HepG2 (cell line): Measurements from ENCODE around the gene GPR176. TPM values are rescaled to one million over a fixed set of nuclear protein-coding genes. Genes with fewer than 3 reads are reported as not detected.

ENCODE experiments used
- GPN1 ChIP-seq: sonication (generic); formaldehyde crosslinking; IDR thresholded peaks from 2 replicates; pipeline ENCODE4 v1.5.1; 2020; ENCODE audit warnings: missing genetic modification reagents, borderline replicate concordance
- HNRNPL ChIP-seq: fragments of 200-400 bp; formaldehyde crosslinking; IDR thresholded peaks from 2 replicates; pipeline ENCODE4 v1.6.1; 2017; ENCODE audit warnings: mild to moderate bottlenecking, low read depth, low read length
- MAF1 ChIP-seq: sonication (generic); formaldehyde crosslinking; IDR thresholded peaks from 2 replicates; pipeline ENCODE4 v1.5.0; 2020; ENCODE audit warnings: missing genetic modification reagents, borderline replicate concordance
- PPARG ChIP-seq: conservative IDR thresholded peaks from 2 replicates; pipeline ENCODE4 v1.6.1; 2016; ENCODE audit warnings: missing biosample characterization, missing genetic modification reagents
- RFXAP ChIP-seq: sonication (generic); formaldehyde crosslinking; IDR thresholded peaks from 2 replicates; pipeline ENCODE4 v1.4.0; 2020; ENCODE audit warnings: missing genetic modification reagents, borderline replicate concordance
- SAFB2 ChIP-seq: sonication (generic); formaldehyde crosslinking; IDR thresholded peaks from 2 replicates; pipeline ENCODE4 v1.5.1; 2020; ENCODE audit warnings: missing genetic modification reagents, low read depth, mild to moderate bottlenecking, borderline replicate concordance
- ZFP36L2 ChIP-seq: sonication (generic); formaldehyde crosslinking; IDR thresholded peaks from 2 replicates; pipeline ENCODE4 v1.4.0; 2020; ENCODE audit warnings: missing genetic modification reagents
- ZFYVE20 ChIP-seq: sonication (generic); formaldehyde crosslinking; IDR thresholded peaks from 2 replicates; pipeline ENCODE4 v1.8.0; 2023; ENCODE audit warnings: low read depth, mild to moderate bottlenecking, moderate library complexity, missing genetic modification reagents, borderline replicate concordance
- ZNF136 ChIP-seq: sonication (generic); formaldehyde crosslinking; IDR thresholded peaks from 2 replicates; pipeline ENCODE4 v1.8.1; 2022; ENCODE audit warnings: low read depth, mild to moderate bottlenecking, moderate library complexity, missing genetic modification reagents
- ZSCAN22 ChIP-seq: sonication (generic); formaldehyde crosslinking; IDR thresholded peaks from 2 replicates; pipeline ENCODE4 v1.4.0; 2020; ENCODE audit warnings: mild to moderate bottlenecking, missing genetic modification reagents
- polyA plus RNA-seq, 8 experiments: library from polyadenylated mRNA; depleted of rRNA in 3 of 8; stranded (reverse) in 7 of 8; unstranded in 1 of 8; fragments of >200 nt; fragmentation: Illumina TruSeq in 4 of 8; extraction: Trizol in 4 of 8; gene quantifications; 2 replicates each; pipeline versions ENCODE4 v1.2.1 to v1.2.3, GENCODE V29; 2011 to 2016; ENCODE audit warnings: low read depth in 4 of 8, missing spikeins in 1 of 8, mixed read lengths in 1 of 8; ENCODE audit not compliant: insufficient read depth in 1 of 8
- total RNA-seq, 5 experiments: library from RNA; depleted of rRNA; stranded (reverse); fragments of >200 nt; fragmentation: Illumina TruSeq; extraction: Trizol; gene quantifications; 2 replicates each; pipeline ENCODE4 v1.2.3, GENCODE V29; 2016; ENCODE audit warnings: low read depth in 1 of 5
- TF ChIP-seq, protein P1 (sequence below): conservative IDR thresholded peaks from 2 replicates; pipeline ENCODE4 v1.6.1; 2018; ENCODE audit warnings: missing genetic modification reagents
- TF ChIP-seq, protein P2 (sequence below): sonication (generic); formaldehyde crosslinking; conservative IDR thresholded peaks from 2 replicates; pipeline ENCODE4 v1.4.0; 2020; ENCODE audit warnings: missing genetic modification reagents
- TF ChIP-seq, protein P3 (sequence below): fragments of 450-650 bp; IDR thresholded peaks from 2 replicates; pipeline ENCODE4 v1.6.1; 2017; ENCODE audit warnings: mild to moderate bottlenecking
- TF ChIP-seq, protein P4 (sequence below): sonication (generic); formaldehyde crosslinking; IDR thresholded peaks from 2 replicates; pipeline ENCODE4 v1.8.1; 2023; ENCODE audit warnings: mild to moderate bottlenecking, inconsistent platforms, moderate library complexity, missing genetic modification reagents, borderline replicate concordance
- TF ChIP-seq, protein P5 (sequence below): sonication (generic); formaldehyde crosslinking; IDR thresholded peaks from 2 replicates; pipeline ENCODE4 v1.4.0; 2020; ENCODE audit warnings: missing genetic modification reagents

GPR176 gene
- total and polyA plus RNA-seq, 2 of the 13 experiments (the other 11 are each of a cell fraction or from before 2014, with no cell fraction given): 0.11 to 0.20 TPM

DNA sequence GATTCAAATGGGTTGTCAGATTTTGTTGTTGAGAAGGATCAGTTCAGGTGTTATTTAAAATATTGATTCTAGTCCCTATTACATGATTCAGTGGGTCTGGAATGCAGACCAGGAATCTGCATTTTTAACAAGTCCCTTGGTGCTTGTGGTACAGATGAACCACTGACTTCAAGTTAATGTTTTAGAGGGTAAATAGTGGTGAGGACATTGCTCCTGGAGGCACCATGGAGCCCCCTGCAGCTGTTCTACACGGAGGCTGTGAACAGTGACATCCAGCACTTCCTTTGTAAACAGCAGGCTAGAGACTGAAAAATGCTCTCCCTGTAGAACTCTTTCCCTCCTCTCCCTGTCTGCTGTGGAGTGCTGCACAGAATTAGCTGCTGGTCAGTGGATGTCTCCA is 132.6 kb downstream of the GPR176 start (continued):
- TF ChIP-seq, protein P1, sequence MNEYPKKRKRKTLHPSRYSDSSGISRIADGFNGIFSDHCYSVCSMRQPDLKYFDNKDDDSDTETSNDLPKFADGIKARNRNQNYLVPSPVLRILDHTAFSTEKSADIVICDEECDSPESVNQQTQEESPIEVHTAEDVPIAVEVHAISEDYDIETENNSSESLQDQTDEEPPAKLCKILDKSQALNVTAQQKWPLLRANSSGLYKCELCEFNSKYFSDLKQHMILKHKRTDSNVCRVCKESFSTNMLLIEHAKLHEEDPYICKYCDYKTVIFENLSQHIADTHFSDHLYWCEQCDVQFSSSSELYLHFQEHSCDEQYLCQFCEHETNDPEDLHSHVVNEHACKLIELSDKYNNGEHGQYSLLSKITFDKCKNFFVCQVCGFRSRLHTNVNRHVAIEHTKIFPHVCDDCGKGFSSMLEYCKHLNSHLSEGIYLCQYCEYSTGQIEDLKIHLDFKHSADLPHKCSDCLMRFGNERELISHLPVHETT (CRISPR knock-in tag): no peak
- TF ChIP-seq, protein P2, sequence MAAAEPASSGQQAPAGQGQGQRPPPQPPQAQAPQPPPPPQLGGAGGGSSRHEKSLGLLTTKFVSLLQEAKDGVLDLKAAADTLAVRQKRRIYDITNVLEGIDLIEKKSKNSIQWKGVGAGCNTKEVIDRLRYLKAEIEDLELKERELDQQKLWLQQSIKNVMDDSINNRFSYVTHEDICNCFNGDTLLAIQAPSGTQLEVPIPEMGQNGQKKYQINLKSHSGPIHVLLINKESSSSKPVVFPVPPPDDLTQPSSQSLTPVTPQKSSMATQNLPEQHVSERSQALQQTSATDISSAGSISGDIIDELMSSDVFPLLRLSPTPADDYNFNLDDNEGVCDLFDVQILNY (CRISPR knock-in tag): no peak
- TF ChIP-seq ZSCAN22 (CRISPR knock-in tag): no peak
- TF ChIP-seq ZFYVE20 (CRISPR knock-in tag): no peak
- no peak for TF ChIP-seq ZNF136 (CRISPR knock-in tag)
- TF ChIP-seq HNRNPL: no peak
- TF ChIP-seq, protein P3, sequence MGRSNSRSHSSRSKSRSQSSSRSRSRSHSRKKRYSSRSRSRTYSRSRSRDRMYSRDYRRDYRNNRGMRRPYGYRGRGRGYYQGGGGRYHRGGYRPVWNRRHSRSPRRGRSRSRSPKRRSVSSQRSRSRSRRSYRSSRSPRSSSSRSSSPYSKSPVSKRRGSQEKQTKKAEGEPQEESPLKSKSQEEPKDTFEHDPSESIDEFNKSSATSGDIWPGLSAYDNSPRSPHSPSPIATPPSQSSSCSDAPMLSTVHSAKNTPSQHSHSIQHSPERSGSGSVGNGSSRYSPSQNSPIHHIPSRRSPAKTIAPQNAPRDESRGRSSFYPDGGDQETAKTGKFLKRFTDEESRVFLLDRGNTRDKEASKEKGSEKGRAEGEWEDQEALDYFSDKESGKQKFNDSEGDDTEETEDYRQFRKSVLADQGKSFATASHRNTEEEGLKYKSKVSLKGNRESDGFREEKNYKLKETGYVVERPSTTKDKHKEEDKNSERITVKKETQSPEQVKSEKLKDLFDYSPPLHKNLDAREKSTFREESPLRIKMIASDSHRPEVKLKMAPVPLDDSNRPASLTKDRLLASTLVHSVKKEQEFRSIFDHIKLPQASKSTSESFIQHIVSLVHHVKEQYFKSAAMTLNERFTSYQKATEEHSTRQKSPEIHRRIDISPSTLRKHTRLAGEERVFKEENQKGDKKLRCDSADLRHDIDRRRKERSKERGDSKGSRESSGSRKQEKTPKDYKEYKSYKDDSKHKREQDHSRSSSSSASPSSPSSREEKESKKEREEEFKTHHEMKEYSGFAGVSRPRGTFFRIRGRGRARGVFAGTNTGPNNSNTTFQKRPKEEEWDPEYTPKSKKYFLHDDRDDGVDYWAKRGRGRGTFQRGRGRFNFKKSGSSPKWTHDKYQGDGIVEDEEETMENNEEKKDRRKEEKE: no peak
- no peak for TF ChIP-seq ZFP36L2 (CRISPR knock-in tag)
- no peak for TF ChIP-seq SAFB2 (CRISPR knock-in tag)
- no peak for TF ChIP-seq PPARG (CRISPR knock-in tag)
- TF ChIP-seq, protein P4, sequence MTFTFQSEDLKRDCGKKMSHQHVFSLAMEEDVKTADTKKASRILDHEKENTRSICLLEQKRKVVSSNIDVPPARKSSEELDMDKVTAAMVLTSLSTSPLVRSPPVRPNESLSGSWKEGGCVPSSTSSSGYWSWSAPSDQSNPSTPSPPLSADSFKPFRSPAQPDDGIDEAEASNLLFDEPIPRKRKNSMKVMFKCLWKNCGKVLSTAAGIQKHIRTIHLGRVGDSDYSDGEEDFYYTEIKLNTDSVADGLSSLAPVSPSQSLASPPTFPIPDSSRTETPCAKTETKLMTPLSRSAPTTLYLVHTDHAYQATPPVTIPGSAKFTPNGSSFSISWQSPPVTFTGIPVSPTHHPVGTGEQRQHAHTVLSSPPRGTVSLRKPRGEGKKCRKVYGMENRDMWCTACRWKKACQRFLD (CRISPR knock-in tag): no peak
- TF ChIP-seq, protein P5, sequence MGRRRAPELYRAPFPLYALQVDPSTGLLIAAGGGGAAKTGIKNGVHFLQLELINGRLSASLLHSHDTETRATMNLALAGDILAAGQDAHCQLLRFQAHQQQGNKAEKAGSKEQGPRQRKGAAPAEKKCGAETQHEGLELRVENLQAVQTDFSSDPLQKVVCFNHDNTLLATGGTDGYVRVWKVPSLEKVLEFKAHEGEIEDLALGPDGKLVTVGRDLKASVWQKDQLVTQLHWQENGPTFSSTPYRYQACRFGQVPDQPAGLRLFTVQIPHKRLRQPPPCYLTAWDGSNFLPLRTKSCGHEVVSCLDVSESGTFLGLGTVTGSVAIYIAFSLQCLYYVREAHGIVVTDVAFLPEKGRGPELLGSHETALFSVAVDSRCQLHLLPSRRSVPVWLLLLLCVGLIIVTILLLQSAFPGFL (CRISPR knock-in tag): no peak
- TF ChIP-seq GPN1 (CRISPR knock-in tag): no peak
- no peak for TF ChIP-seq MAF1 (CRISPR knock-in tag)
- no peak for TF ChIP-seq RFXAP
